Mucosa of gallbladder (tissue), 1 donor: ENCODE data around the gene UBAP2. TPM values are rescaled to one million over a fixed set of nuclear protein-coding genes. Genes with fewer than 3 reads are reported as not detected.

ENCODE experiments used
- DNase-seq: peaks from one replicate; pipeline ENCODE4 v3.0.0-alpha.2; 2020; ENCODE audit warnings: low spot score
- total RNA-seq: library from RNA; stranded (reverse); gene quantifications from one replicate; pipeline ENCODE4 v1.2.1, GENCODE V29; 2021
- donor health status: DM: no; HTN: no; CAD: no.

UBAP2 gene
- total RNA-seq, 1 donor from 2014 or later: 34.3 TPM

GRCh38 chr9:33878691-33879366 is 169.9 kb downstream of the UBAP2 start:
- DNase-seq: no peak

GRCh38 chr9:33877727-33878489 is 170.8 kb downstream of the UBAP2 start:
- no peak for DNase-seq

Other genes starting within 250 kb of the UBAP2 start
- gene UBE2R2, start 231.7 kb downstream of the UBAP2 start, total RNA-seq: 42.8 TPM
- 33.7 TPM for gene DCAF12, start 77.8 kb upstream of the UBAP2 start, total RNA-seq
- 45.2 TPM for gene UBAP1, start 130.2 kb upstream of the UBAP2 start, total RNA-seq